ENCODE measurements around the gene CFAP53. TPM values are rescaled to one million over a fixed set of nuclear protein-coding genes. Genes with fewer than 3 reads are reported as not detected.

CFAP53 gene
- polyA plus RNA-seq, 1 of the 3 experiments (the other 2 are of a cell fraction) = 1.6 TPM

GRCh38 chr18:50286391-50287027 lies 20.2 kb upstream of the CFAP53 start:
- Histone ChIP-seq H3K4me2 (peak overlapping the region; percentile 87), H3F3A (replicated peaks; ENCODE audit: insufficient read depth) (no peaks in the 10 kb centered on the region), H3K9me3 (no peaks in the 10 kb centered on the region), H3K4me3 (ENCODE audit: low read depth in 2 of 2, low read length in 1 of 2) (peak overlapping the region; percentile 95 to 97), H3K79me2 (ENCODE audit: insufficient read depth) (peaks cover 18% of the 10 kb centered on the region; the same call in 1 of the 2 replicates), H3K4me1 (ENCODE audit: control insufficient read depth in 1 of 2, insufficient read depth in 2 of 2, low read depth in 1 of 2, low read length in 1 of 2) (peaks cover 0 to 18% of the 10 kb centered on the region in 2 experiments; a peak in 1 of 4 replicates), H3K36me3 (replicated peaks in 1 of 2; ENCODE audit: control insufficient read depth in 1 of 2, insufficient read depth in 2 of 2, low read length in 1 of 2) (peaks cover 11 to 40% of the 10 kb centered on the region in 2 experiments), H2AFZ (ENCODE audit: low read depth) (no peak overlapping the region), H4K20me1 (ENCODE audit: insufficient read depth) (no peaks in the 10 kb centered on the region), H3K9me2 (no peaks in the 10 kb centered on the region), H3K9ac (peak overlapping the region; percentile 69), H3K27me3 (ENCODE audit: insufficient read depth) (no peaks in the 10 kb centered on the region), H3K27ac (ENCODE audit: low read depth in 2 of 2, low read length in 1 of 2) (peak overlapping the region in 1 of 2 experiments; percentile 57; a peak in 2 of 4 replicates)
- peak; percentile 73 for DNase-seq
- ChIA-PET CTCF (interaction anchor here (0.8 kb wide), 1 partner anchor 71 kb away, joined by 4 read pairs; no protein-coding TSS in a partner anchor), POLR2A (no interaction called here)
- WGBS (ENCODE audit: low lambda C conversion rate) = 5% methylated on average over 22 of the region's 23 CpGs
- TF ChIP-seq GABPA (IDR thresholded peaks at IDR 0.05; ENCODE audit: low read depth) (peak; percentile 62), YY1 (IDR thresholded peaks at IDR 0.05; ENCODE audit: low read depth) (peak; percentile 38; the same call in 1 of the 2 replicates), RAD21 (IDR thresholded peaks at IDR 0.05; ENCODE audit: low read length) (no peak)

- no peaks in the 10 kb centered on the region for H4K20me1 ChIP-seq (ENCODE audit: insufficient read depth)
- H3K9me3 ChIP-seq = no peaks in the 10 kb centered on the region
- no peaks in the 10 kb centered on the region for H3K9me2 ChIP-seq
- peaks cover 21% of the 10 kb centered on the region for H3K79me2 ChIP-seq (ENCODE audit: insufficient read depth)
- H2AFZ ChIP-seq (ENCODE audit: low read depth) = no peak overlapping the region
- peaks cover 0 to 18% of the 10 kb centered on the region in 2 experiments; a peak in 1 of 4 replicates for H3K4me1 ChIP-seq (ENCODE audit: control insufficient read depth in 1 of 2, insufficient read depth in 2 of 2, low read depth in 1 of 2, low read length in 1 of 2)
- POLR2A ChIA-PET = no interaction called here
- no peaks in the 10 kb centered on the region for H3F3A ChIP-seq (replicated peaks; ENCODE audit: insufficient read depth)
- CTCF ChIA-PET = interaction anchor here (0.8 kb wide), 1 partner anchor 71 kb away, joined by 4 read pairs; no protein-coding TSS in a partner anchor
- WGBS (ENCODE audit: low lambda C conversion rate) = 94% methylated on average over 13 of the region's 24 CpGs
- H3K9ac ChIP-seq = no peak overlapping the region
- H3K27me3 ChIP-seq (ENCODE audit: insufficient read depth) = no peaks in the 10 kb centered on the region
- peaks cover 11 to 40% of the 10 kb centered on the region in 2 experiments for H3K36me3 ChIP-seq (replicated peaks in 1 of 2; ENCODE audit: control insufficient read depth in 1 of 2, insufficient read depth in 2 of 2, low read length in 1 of 2)
- no peak overlapping the region; a peak in 1 of 4 replicates for H3K27ac ChIP-seq (ENCODE audit: low read depth in 2 of 2, low read length in 1 of 2)
- no peak for TF ChIP-seq RXRA (IDR thresholded peaks at IDR 0.05; ENCODE audit: borderline replicate concordance, low read depth)
- TF ChIP-seq EZH2phosphoT487 (IDR thresholded peaks at IDR 0.05; ENCODE audit: borderline replicate concordance, low read depth) = no peak
- no peak for TF ChIP-seq CTCF (IDR thresholded peaks at IDR 0.05)
- no peak for TF ChIP-seq TAF1 (IDR thresholded peaks at IDR 0.05; ENCODE audit: borderline replicate concordance, low read depth, low read length)
- TF ChIP-seq FOSL2 (IDR thresholded peaks at IDR 0.05; ENCODE audit: borderline replicate concordance, low read depth) = no peak
- TF ChIP-seq MXI1 (IDR thresholded peaks at IDR 0.05; ENCODE audit: low read depth, low read length) = no peak
- TF ChIP-seq JUND (IDR thresholded peaks at IDR 0.05) = no peak
- TF ChIP-seq GABPA (IDR thresholded peaks at IDR 0.05; ENCODE audit: low read depth) = no peak
- no peak for TF ChIP-seq FOXM1 (IDR thresholded peaks at IDR 0.05; ENCODE audit: low read depth)
- no peak for TF ChIP-seq TEAD4 (IDR thresholded peaks at IDR 0.05; ENCODE audit: borderline replicate concordance, insufficient read depth)
- TF ChIP-seq NRF1 (IDR thresholded peaks at IDR 0.05; ENCODE audit: low read depth, low read length) = no peak
- no peak for TF ChIP-seq MAX (IDR thresholded peaks at IDR 0.05; ENCODE audit: low read depth)
- no peak for DNase-seq
- H3K4me2 ChIP-seq = peak overlapping the region; percentile 87
- peak overlapping the region; percentile 95 to 97; a peak in 3 of 4 replicates for H3K4me3 ChIP-seq (ENCODE audit: low read depth in 2 of 2, low read length in 1 of 2)
These were observed 19.5 kb upstream of the CFAP53 start for GRCh38 chr18:50285631-50286321.
